K562 (cell line): ENCODE results near the gene ARHGAP26. TPM values are rescaled to one million over a fixed set of nuclear protein-coding genes. Genes with fewer than 3 reads are reported as not detected.

Experiments used
- HEY1 ChIP-seq: fragments of 250-450 bp; sonication (Bioruptor Pico); IDR thresholded peaks from 2 replicates; pipeline ENCODE4 v1.5.0; 2020; ENCODE audit warnings: mild to moderate bottlenecking, moderate library complexity, borderline replicate concordance
- MTF1 ChIP-seq: fragments of 250-450 bp; sonication (Bioruptor Pico); IDR thresholded peaks from 2 replicates; pipeline ENCODE4 v1.9.0; 2021; ENCODE audit warnings: moderate library complexity, mild to moderate bottlenecking, inconsistent platforms, borderline replicate concordance
- MYBL2 ChIP-seq, 2 experiments: fragments of 450-650 bp in 1 of 2; sonication (generic) in 1 of 2; formaldehyde crosslinking in 1 of 2; IDR thresholded peaks; 2 replicates each; pipeline versions ENCODE4 v1.6.1 to v1.8.1; 2017 to 2022; ENCODE audit warnings: borderline replicate concordance in 1 of 2, inconsistent platforms in 1 of 2, low read depth in 1 of 2, mild to moderate bottlenecking in 1 of 2, missing genetic modification reagents in 1 of 2, moderate library complexity in 1 of 2
- NCOA4 ChIP-seq: fragments of 450-650 bp; IDR thresholded peaks from 2 replicates; pipeline ENCODE4 v1.6.1; 2018; ENCODE audit warnings: mild to moderate bottlenecking; ENCODE audit not compliant: partially characterized antibody
- SMAD3 ChIP-seq: fragments of 450-650 bp; formaldehyde crosslinking; conservative IDR thresholded peaks from 2 replicates; pipeline ENCODE4 v1.4.0; 2020; ENCODE audit warnings: mild to moderate bottlenecking
- SMAD4 ChIP-seq: fragments of 250-450 bp; sonication (Bioruptor Pico); conservative IDR thresholded peaks from 2 replicates; pipeline ENCODE4 v1.8.0; 2021; ENCODE audit warnings: inconsistent platforms, mild to moderate bottlenecking, moderate library complexity
- ZNF551 ChIP-seq: fragments of 250-450 bp; sonication (Bioruptor Pico); IDR thresholded peaks from 2 replicates; pipeline ENCODE4 v1.5.0; 2021; ENCODE audit warnings: mild to moderate bottlenecking, moderate library complexity
- ZNF561 ChIP-seq: fragments of 450-650 bp; formaldehyde crosslinking; conservative IDR thresholded peaks from 2 replicates; pipeline ENCODE4 v1.4.0; 2020; ENCODE audit warnings: mild to moderate bottlenecking, moderate library complexity
- ZNF77 ChIP-seq: fragments of 250-450 bp; sonication (Bioruptor Pico); IDR thresholded peaks from 2 replicates; pipeline ENCODE4 v1.5.0; 2020
- polyA plus RNA-seq, 8 experiments: library from polyadenylated mRNA; depleted of rRNA in 4 of 8; stranded (reverse) in 5 of 8; unstranded in 3 of 8; fragments of >200 nt; fragmentation: Nextera tagmentation in 2 of 8; fragmentation: Illumina TruSeq in 1 of 8; extraction: Ambion mirVana in 2 of 8; extraction: Trizol in 1 of 8; gene quantifications; 2 replicates each; pipeline versions ENCODE4 v1.2.1 to v1.2.3, GENCODE V29; 2011 to 2014; ENCODE audit warnings: inconsistent platforms in 1 of 8, missing spikeins in 1 of 8
- total RNA-seq, 7 experiments: library from RNA; depleted of rRNA in 6 of 7; stranded (reverse); fragments of >200 nt in 6 of 7; fragmentation: Illumina TruSeq in 2 of 7; extraction: Trizol in 2 of 7; gene quantifications; 2 replicates each; pipeline versions ENCODE4 v1.2.1 to v1.2.3, GENCODE V29; 2011 to 2021; ENCODE audit warnings: low replicate concordance in 1 of 7
- TF ChIP-seq, protein P1 (sequence below): fragments of 250-450 bp; sonication (Bioruptor Pico); IDR thresholded peaks from 2 replicates; pipeline ENCODE4 v1.4.0; 2020; ENCODE audit warnings: mild to moderate bottlenecking, moderate library complexity
- TF ChIP-seq, protein P2 (sequence below): sonication (generic); formaldehyde crosslinking; IDR thresholded peaks from 2 replicates; pipeline ENCODE4 v1.8.0; 2022; ENCODE audit warnings: mild to moderate bottlenecking, missing genetic modification reagents, borderline replicate concordance
- TF ChIP-seq, protein P3 (sequence below): fragments of 450-650 bp; IDR thresholded peaks from 2 replicates; pipeline ENCODE4 v1.6.1; 2017; ENCODE audit warnings: mild to moderate bottlenecking, moderate library complexity
- TF ChIP-seq, protein P4 (sequence below): fragments of 250-450 bp; sonication (Bioruptor Pico); IDR thresholded peaks from 2 replicates; pipeline ENCODE4 v1.4.0; 2020; ENCODE audit warnings: mild to moderate bottlenecking, moderate library complexity
- TF ChIP-seq, protein P5 (sequence below), 2 experiments: fragments of 250-450 bp in 1 of 2; fragments of 450-650 bp in 1 of 2; sonication (Bioruptor Pico) in 1 of 2; IDR thresholded peaks; 2 replicates each; pipeline versions ENCODE4 v1.6.1 to v1.8.0; 2016 to 2021; ENCODE audit warnings: mild to moderate bottlenecking in 2 of 2, moderate library complexity in 2 of 2, missing compliant biosample characterization in 1 of 2, missing genetic modification characterization in 1 of 2
- TF ChIP-seq, protein P6 (sequence below): fragments of 450-650 bp; IDR thresholded peaks from 2 replicates; pipeline ENCODE4 v1.6.1; 2018; ENCODE audit warnings: mild to moderate bottlenecking, low read depth; ENCODE audit not compliant: partially characterized antibody

ARHGAP26 gene
- total and polyA plus RNA-seq, 9 of the 15 experiments (the other 6 are each of a cell fraction or from before 2014, with no cell fraction given), result 0.13 to 1.1 (median 0.55) TPM

DNA sequence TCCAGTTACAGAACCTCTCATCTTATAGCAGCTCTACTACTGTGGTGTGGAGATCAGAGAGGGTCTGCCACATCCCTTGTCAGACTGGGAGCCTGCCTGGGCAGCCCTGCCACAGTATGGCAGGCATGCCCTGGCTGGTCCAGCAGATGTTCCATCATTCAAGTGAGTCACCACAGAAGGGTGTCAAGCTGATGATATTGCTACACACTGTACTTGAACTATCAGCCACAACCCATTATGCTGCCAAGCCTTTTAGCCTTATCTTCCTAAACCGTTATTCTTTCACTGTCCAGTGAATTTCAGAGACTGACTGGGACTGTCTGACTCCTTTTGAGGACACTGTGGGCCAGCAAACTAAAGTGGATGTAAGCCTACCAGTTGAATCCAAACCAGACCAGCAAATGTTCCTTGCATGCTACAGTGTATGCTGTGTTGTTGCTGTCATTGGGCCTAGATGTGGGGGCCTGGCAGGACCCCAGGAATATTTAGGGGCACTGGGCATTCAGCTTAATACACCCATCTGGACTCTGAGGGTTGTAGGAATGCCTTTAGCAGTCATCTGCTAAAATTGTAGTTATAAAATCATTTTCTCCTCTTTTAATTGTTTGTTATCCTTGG is 430.7 kb downstream of the ARHGAP26 start (continued):
- TF ChIP-seq, protein P1, sequence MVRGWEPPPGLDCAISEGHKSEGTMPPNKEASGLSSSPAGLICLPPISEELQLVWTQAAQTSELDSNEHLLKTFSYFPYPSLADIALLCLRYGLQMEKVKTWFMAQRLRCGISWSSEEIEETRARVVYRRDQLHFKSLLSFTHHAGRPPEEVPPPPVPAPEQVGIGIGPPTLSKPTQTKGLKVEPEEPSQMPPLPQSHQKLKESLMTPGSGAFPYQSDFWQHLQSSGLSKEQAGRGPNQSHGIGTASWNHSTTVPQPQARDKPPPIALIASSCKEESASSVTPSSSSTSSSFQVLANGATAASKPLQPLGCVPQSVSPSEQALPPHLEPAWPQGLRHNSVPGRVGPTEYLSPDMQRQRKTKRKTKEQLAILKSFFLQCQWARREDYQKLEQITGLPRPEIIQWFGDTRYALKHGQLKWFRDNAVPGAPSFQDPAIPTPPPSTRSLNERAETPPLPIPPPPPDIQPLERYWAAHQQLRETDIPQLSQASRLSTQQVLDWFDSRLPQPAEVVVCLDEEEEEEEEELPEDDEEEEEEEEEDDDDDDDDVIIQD, result no peak
- TF ChIP-seq ZNF561 (CRISPR knock-in tag) (no peak), ZNF551 (no peak), ZNF77 (CRISPR knock-in tag) (no peak), MYBL2 (IDR thresholded peaks at IDR 0.05; ENCODE audit: low read depth) (peak; percentile 80), MYBL2 (CRISPR knock-in tag; IDR thresholded peaks at IDR 0.05; ENCODE audit: borderline replicate concordance) (no peak), SMAD4 (CRISPR knock-in tag) (peak; percentile 74; the same call in 1 of the 2 replicates), HEY1 (CRISPR knock-in tag) (no peak), SMAD3 (no peak), MTF1 (CRISPR knock-in tag) (no peak), NCOA4 (no peak)
- TF ChIP-seq, protein P2, sequence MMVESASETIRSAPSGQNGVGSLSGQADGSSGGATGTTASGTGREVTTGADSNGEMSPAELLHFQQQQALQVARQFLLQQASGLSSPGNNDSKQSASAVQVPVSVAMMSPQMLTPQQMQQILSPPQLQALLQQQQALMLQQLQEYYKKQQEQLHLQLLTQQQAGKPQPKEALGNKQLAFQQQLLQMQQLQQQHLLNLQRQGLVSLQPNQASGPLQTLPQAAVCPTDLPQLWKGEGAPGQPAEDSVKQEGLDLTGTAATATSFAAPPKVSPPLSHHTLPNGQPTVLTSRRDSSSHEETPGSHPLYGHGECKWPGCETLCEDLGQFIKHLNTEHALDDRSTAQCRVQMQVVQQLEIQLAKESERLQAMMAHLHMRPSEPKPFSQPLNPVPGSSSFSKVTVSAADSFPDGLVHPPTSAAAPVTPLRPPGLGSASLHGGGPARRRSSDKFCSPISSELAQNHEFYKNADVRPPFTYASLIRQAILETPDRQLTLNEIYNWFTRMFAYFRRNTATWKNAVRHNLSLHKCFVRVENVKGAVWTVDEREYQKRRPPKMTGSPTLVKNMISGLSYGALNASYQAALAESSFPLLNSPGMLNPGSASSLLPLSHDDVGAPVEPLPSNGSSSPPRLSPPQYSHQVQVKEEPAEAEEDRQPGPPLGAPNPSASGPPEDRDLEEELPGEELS (CRISPR knock-in tag), result no peak
- TF ChIP-seq, protein P3, sequence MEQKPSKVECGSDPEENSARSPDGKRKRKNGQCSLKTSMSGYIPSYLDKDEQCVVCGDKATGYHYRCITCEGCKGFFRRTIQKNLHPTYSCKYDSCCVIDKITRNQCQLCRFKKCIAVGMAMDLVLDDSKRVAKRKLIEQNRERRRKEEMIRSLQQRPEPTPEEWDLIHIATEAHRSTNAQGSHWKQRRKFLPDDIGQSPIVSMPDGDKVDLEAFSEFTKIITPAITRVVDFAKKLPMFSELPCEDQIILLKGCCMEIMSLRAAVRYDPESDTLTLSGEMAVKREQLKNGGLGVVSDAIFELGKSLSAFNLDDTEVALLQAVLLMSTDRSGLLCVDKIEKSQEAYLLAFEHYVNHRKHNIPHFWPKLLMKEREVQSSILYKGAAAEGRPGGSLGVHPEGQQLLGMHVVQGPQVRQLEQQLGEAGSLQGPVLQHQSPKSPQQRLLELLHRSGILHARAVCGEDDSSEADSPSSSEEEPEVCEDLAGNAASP, result no peak
- TF ChIP-seq, protein P4, sequence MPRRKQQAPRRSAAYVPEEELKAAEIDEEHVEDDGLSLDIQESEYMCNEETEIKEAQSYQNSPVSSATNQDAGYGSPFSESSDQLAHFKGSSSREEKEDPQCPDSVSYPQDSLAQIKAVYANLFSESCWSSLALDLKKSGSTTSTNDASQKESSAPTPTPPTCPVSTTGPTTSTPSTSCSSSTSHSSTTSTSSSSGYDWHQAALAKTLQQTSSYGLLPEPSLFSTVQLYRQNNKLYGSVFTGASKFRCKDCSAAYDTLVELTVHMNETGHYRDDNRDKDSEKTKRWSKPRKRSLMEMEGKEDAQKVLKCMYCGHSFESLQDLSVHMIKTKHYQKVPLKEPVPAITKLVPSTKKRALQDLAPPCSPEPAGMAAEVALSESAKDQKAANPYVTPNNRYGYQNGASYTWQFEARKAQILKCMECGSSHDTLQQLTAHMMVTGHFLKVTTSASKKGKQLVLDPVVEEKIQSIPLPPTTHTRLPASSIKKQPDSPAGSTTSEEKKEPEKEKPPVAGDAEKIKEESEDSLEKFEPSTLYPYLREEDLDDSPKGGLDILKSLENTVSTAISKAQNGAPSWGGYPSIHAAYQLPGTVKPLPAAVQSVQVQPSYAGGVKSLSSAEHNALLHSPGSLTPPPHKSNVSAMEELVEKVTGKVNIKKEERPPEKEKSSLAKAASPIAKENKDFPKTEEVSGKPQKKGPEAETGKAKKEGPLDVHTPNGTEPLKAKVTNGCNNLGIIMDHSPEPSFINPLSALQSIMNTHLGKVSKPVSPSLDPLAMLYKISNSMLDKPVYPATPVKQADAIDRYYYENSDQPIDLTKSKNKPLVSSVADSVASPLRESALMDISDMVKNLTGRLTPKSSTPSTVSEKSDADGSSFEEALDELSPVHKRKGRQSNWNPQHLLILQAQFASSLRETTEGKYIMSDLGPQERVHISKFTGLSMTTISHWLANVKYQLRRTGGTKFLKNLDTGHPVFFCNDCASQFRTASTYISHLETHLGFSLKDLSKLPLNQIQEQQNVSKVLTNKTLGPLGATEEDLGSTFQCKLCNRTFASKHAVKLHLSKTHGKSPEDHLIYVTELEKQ (CRISPR knock-in tag), result no peak
- TF ChIP-seq, protein P5, sequence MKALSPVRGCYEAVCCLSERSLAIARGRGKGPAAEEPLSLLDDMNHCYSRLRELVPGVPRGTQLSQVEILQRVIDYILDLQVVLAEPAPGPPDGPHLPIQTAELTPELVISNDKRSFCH (CRISPR knock-in tag; IDR thresholded peaks at IDR 0.05), result no peak
- TF ChIP-seq, protein P5 (tag; IDR thresholded peaks at IDR 0.05), result no peak
- TF ChIP-seq, protein P6, sequence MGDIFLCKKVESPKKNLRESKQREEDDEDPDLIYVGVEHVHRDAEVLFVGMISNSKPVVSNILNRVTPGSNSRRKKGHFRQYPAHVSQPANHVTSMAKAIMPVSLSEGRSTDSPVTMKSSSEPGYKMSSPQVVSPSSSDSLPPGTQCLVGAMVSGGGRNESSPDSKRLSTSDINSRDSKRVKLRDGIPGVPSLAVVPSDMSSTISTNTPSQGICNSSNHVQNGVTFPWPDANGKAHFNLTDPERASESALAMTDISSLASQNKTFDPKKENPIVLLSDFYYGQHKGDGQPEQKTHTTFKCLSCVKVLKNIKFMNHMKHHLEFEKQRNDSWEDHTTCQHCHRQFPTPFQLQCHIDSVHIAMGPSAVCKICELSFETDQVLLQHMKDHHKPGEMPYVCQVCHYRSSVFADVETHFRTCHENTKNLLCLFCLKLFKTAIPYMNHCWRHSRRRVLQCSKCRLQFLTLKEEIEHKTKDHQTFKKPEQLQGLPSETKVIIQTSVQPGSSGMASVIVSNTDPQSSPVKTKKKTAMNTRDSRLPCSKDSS, result no peak
